HG03139 (cell line): ENCODE results near the gene DOCK3.
"Not testable (repeated sequence)": the region's sequence is repeated elsewhere in the genome, so short reads cannot be mapped to it uniquely, and the experiment has no call there.

Experiments used
- ATAC-seq: cut with Tn5 transposase; IDR thresholded peaks from one replicate; pipeline ENCODE4 v1.9.1; 2021; ENCODE audit not compliant: unreplicated experiment

Gene DOCK3

DNA sequence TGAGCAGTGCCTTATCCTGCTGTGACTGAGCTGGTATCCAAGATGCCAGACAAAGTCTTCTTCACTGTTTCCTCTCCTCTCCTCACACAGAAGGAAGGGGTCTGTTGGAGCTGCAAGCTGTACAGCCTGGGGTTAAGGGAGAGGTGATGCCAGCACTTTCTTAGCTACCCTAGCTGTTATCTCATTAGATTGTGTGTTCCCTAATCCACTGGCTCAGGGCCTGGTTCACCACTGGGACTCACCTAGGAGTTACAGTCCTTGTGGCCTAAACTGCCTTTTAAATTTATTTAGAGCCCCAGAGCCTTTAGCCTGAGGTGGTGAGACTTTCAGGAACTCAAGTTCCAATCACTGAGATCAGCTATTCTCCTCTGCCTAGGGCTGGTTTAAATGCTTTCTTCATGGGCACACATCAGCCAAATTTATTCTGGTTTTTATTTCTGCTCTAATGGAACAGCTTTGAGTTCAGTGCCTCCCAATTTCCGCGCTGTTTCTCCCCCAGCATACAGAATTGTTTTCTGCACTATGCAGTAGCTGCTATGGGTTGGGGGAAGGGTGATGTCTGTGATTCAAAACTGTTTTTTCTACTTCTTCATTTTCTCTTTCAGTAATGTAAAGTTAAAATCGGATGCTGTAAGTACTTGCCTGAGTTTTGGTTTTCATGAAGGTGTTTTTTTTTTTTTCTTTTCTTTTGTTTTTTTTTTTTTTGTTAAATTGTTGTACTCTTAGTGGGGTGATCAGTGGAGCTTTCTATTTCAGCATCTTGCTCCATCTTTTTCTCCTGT is 198.8 kb downstream of the DOCK3 start:
- no peak for ATAC-seq

- not testable (repeated sequence) for ATAC-seq
Measured at GRCh38 chr3:50874876-50875275, 200.1 kb downstream of the DOCK3 start.

DNA sequence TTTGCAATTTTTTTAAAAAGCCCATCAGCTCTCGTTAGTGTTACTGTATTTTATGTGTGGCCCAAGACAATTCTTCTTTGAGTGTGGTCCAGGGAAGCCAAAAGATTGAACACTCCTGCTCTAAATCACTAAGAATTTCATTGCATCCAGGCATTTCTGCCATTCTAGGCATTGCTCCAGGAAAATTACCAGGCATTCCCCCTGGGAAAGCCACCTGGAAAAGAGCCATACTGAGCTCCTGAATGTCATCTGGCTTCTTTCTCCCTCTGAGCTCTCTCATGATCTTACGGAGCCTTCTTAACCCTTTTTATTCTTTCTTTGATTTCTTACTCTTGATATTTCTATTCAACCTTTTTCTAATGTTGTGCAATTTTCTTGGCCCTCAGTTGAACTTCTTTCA is 202.2 kb downstream of the DOCK3 start:
- no peak for ATAC-seq

- ATAC-seq, result not testable (repeated sequence)
Measured at GRCh38 chr3:50882733-50883132, 208.0 kb downstream of the DOCK3 start.

GRCh38 chr3:50883755-50884154 is 209.0 kb downstream of the DOCK3 start:
- no peak for ATAC-seq

DNA sequence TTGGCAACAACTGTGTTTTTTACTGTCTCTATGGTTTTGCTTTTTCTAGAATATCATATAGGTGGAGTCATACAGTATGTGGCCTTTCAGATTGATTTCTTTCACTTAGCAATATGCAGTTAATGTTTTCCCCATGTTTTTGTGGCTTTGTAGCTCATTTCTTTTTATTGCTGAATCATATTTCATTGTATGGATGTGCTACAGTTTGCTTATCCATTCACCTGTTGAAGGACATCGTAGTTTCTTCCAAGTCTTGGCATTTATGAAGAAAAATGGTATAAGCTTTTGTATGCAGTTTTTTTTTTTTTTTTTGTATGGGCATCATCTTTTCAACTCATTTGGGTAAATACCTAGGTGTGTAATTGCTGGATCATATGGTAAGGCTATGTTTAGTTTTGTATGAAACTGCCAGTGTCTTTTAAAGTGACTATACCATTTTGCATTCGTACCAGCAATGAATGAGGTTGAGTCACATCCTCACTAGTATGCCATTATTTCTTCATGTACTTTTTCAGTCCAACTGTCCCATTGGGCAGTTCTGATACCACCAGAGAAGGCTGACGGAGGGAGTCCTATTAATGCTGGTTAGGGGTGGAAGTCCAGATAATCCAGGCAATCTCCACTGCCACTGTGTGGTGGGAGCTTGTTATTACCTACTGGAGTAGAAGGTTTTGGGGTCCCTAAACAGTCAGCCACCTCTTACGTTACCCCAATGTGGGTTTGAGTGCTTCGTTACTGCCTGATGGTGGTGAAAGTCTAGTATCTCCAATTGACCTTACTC is 210.5 kb downstream of the DOCK3 start:
- no peak for ATAC-seq

DNA sequence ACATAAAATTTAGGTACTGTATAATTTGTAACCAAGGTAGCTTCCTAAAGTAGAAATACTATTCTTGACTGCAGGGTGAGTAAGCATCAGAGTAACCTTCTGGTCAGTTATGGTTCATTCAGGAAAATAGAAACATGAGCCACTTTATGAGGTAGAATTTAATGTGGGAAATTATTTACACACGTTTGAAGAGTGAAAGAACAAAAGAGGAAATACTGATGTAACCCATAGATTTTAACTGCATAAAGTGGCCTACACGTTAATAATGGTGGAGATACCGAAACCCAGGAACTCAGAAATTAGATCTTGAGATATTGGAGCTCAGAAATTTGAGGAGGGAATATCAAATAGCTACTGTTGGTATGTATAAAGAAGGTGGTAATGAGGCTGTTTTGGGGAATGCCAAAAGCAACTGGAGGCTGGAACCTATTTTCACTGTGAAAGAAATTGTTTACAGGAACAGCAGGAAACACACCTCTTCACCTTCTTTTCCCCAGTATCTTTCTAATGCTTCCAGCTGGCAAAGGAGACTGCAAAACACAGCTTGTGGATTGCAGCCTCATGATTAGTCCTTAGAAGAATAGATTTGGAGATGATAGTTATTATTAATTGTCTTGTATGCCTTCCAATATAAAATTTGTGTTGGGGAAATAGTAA is 216.1 kb downstream of the DOCK3 start:
- ATAC-seq, result no peak

- not testable (repeated sequence) for ATAC-seq
Measured at GRCh38 chr3:50901097-50901496, 226.4 kb downstream of the DOCK3 start.

DNA sequence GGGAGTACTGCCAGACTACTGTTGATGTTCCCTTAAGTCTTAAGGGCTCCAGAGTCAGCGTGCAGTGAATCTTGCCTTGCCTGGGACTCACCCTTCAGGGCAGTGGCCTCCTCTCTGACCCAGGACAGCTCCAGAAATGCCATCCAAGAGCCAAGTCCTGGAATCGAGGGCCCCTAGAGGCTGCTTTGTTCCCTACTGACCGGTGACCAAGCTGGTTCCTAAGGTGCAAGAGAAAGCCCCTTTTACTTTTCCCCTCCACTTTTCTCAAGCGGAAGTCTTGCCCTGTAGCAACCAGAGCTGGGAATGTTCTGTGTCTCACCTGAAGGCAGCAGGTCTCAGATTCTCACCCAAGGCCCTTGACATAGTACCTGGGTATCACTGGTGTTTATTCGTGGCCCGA is 238.0 kb downstream of the DOCK3 start:
- no peak for ATAC-seq

DNA sequence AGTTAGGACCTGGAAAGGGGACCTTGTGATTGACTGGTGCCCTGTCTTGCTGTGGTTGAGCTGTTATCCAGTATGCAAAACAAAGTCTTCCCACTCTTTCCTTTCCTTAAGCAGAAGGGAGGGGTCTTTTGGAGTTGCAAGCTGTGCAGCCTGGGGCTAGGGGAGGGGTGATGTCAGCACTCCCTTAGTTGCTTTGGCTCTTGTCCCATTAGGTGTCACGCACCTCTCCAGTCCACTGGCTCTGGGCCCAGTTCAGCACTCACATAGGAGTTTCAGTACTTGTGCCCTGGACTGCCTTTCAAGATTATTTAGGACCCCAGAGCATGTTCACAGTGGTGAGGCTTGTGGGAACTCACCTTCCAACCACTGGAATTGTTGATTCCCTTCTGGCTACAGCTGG is 238.5 kb downstream of the DOCK3 start:
- no peak for ATAC-seq

- ATAC-seq, result not testable (repeated sequence)
Measured at GRCh38 chr3:50922071-50922470, 247.3 kb downstream of the DOCK3 start.

DNA sequence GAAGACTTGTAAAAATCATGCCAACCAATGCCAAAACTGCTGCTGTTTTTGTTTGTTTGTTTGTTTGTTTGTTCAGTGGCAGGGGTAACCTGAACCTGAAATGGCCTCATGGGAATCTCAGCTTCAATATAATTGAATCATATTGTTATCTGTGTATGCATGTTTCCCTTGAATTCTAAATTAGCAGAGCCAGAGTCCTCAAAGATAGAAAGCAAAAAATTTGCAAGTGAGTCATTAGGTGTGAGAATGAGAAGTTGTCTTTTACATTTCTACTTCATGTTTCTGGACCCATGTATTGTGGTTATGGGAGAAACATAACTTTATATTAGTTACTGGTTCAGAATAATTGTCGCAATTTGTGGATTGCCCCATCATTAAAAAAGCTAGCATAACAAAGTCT is 249.2 kb downstream of the DOCK3 start:
- ATAC-seq, result no peak

- no peak for ATAC-seq
Measured at GRCh38 chr3:50924638-50925037, 249.9 kb downstream of the DOCK3 start.

DNA sequence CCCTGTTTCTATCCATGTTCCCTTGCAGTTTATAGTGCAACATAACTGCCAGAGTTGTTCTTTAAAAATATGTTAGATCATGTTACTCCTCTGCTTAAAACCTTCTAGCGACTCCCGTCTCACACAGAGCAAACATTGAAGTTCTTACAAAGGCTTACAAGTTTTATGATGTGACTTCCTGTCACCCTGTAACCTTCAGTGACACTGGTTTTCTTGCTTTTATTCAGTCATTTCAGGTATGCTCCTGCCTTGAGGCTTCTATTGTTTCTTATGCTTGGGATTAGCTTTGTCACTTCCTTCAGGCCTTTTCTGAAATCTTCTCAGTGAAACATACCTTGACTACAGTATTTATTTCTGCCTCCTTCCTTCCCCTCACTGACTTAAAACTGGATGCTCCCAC is 252.1 kb downstream of the DOCK3 start:
- no peak for ATAC-seq

DNA sequence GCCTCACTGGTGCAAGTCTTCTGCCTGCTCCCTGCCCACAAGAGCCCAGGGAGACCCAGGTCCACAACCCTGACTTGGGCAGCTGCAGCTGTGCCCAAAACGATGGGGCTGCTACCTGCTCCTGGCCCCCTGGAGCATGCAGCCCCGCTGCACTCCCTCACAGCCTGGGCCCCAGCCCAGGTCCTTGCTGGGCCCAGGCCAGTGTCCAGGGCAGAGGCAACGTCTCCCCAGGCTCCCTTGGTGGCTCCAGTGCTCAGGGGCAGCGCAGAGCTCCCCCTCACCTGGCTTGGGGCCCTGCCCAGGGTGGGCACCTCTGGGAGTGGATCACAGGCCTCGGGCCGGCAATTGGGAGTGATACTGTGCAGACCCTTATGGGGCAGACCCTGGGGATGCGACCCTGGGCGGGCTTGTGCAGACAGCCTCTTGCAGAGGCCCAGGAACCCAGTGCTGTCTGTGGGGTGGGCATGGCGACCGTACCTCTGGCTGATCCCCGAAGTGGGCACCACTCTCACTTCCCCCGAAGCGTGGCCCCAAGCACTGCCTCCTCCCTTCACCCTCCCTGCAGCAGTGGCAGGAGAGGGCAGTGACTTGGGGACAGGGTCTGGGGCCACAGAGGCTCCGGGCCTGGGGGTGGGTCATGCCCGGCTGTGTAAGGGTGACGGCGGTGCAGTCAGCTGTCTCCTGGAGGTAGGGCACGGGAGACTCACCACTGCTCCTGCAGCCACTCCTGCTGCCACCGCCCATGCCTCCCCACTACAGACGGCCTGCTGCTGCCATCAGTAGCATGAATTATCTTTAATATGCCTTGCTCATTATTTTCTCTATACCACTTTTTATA is 255.9 kb downstream of the DOCK3 start:
- ATAC-seq, result no peak

- not testable (repeated sequence) for ATAC-seq
Measured at GRCh38 chr3:50932918-50933317, 258.2 kb downstream of the DOCK3 start.

DNA sequence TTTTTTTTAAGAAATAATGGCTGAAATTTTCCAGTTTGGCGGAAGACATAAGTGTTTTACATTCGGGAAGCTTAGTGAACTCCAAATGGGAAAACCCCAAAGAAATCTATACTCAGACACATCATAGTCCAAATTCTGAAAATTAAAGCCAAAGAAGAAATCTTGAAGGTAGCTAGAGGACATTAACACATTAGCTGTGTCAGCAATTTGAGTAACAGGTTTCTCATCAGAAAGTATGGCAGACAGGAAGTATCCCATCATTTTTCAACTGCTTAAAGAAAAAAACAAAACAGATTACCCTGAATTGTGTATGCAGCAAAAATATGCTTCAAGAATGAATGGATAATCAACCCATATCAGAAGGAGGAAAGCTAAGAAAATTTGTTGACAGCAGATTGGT is 261.7 kb downstream of the DOCK3 start:
- ATAC-seq, result no peak

- ATAC-seq, result no peak
Measured at GRCh38 chr3:50947419-50947818, 272.7 kb downstream of the DOCK3 start.

- ATAC-seq, result no peak
Measured at GRCh38 chr3:50950591-50950990, 275.9 kb downstream of the DOCK3 start.

DNA sequence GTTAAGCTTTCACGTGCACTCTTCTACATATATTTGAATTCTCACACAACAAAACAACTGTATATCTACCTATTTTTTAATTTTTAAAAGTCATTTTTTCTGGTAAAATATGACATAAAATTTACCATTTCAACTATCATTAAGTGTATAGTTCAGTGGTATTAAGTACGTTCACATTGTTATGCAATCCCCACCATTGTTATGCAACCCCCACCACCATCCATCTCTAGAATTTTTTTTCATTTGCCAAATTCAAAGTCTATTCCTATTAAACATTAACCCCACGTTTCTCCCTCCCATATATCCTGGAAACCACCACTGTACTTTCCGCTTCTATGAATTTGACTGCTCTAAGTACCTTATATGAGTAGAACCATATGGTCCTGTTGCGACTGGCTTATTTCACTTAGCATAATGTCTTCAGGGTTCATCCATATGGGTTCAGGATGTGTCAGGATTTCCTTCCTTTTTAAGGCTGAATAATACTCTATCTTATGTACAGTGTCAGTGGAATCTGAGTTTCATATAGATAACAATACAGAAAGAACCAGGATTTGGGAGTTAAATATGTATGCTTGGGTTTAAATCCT is 279.2 kb downstream of the DOCK3 start:
- ATAC-seq, result no peak

DNA sequence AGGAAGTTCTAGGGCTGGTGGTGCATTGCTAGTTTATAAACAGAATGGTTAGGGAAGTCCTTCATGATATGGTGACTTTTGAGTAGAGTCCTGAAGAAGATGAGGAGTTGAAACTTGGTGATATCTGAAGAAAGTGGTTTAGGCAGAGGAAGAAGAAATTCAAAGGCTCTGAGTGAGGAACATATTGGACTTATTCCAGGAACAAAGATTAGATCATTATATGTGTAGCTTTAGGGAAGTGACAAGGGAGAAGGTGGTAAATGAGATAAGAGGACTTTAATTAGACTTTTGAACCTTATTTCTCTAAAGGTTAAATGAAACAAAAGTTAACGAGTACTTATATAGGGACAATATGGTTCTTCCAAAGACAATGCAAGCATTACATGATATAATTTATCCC is 286.7 kb downstream of the DOCK3 start:
- ATAC-seq, result no peak
